HG02885 (cell line): Measurements from ENCODE around the gene RPS15A.
A peak's percentile ranks its signal among the peaks of the same experiment; 100 is the strongest.

Experiments used
- ATAC-seq: cut with Tn5 transposase; IDR thresholded peaks from one replicate; pipeline ENCODE4 v1.9.1; 2021; ENCODE audit warnings: mild to moderate bottlenecking; ENCODE audit not compliant: unreplicated experiment, poor library complexity

RPS15A gene

GRCh38 chr16:18789850-18790706, at the start of gene RPS15A:
TSS of gene RPS15A (minus strand) at chr16:18790334. CDS start at chr16:18789113, 1,221 bp downstream.
- ATAC-seq = peak; percentile 86

- ATAC-seq = no peak
These were observed 49.4 kb upstream of the RPS15A start for GRCh38 chr16:18839555-18839954.

- ATAC-seq = no peak
These were observed 46.6 kb upstream of the RPS15A start for GRCh38 chr16:18836702-18837101.

- ATAC-seq = no peak
These were observed 44.7 kb upstream of the RPS15A start for GRCh38 chr16:18834864-18835263.

GRCh38 chr16:18833707-18834505, 43.8 kb upstream of the RPS15A start:
- ATAC-seq = no peak

- no peak for ATAC-seq
These were observed 42.5 kb upstream of the RPS15A start for GRCh38 chr16:18832613-18833012.

GRCh38 chr16:18832006-18832405, 41.9 kb upstream of the RPS15A start:
- no peak for ATAC-seq

- ATAC-seq = no peak
These were observed 39.1 kb upstream of the RPS15A start for GRCh38 chr16:18829251-18829650.

- no peak for ATAC-seq
These were observed 37.8 kb upstream of the RPS15A start for GRCh38 chr16:18827890-18828289.

- no peak for ATAC-seq
These were observed 26.2 kb upstream of the RPS15A start for GRCh38 chr16:18816286-18816685.

GRCh38 chr16:18811925-18812324, 21.8 kb upstream of the RPS15A start:
- no peak for ATAC-seq

GRCh38 chr16:18809165-18809564, 19.0 kb upstream of the RPS15A start:
- no peak for ATAC-seq

GRCh38 chr16:18805257-18805773, 15.2 kb upstream of the RPS15A start:
- ATAC-seq = no peak

GRCh38 chr16:18804540-18804939, 14.4 kb upstream of the RPS15A start:
- ATAC-seq = no peak

- no peak for ATAC-seq
These were observed 13.7 kb upstream of the RPS15A start for GRCh38 chr16:18803569-18804462.

GRCh38 chr16:18802767-18803343, 12.7 kb upstream of the RPS15A start:
- ATAC-seq = no peak

- ATAC-seq = peak; percentile 95
These were observed 11.2 kb upstream of the RPS15A start, which contains the start of gene ARL6IP1 for GRCh38 chr16:18801145-18801972. TSS of gene ARL6IP1 (minus strand) at chr16:18801549. CDS start at chr16:18801466, 83 bp downstream.

- no peak for ATAC-seq
These were observed 10.6 kb upstream of the RPS15A start for GRCh38 chr16:18800775-18801144.

GRCh38 chr16:18800293-18800692, 10.2 kb upstream of the RPS15A start:
- no peak for ATAC-seq
